ENCODE results near the gene MAP3K13. TPM values are rescaled to one million over a fixed set of nuclear protein-coding genes. Genes with fewer than 3 reads are reported as not detected.

MAP3K13 gene
- total RNA-seq, 1 donor, result 16.3 TPM

DNA sequence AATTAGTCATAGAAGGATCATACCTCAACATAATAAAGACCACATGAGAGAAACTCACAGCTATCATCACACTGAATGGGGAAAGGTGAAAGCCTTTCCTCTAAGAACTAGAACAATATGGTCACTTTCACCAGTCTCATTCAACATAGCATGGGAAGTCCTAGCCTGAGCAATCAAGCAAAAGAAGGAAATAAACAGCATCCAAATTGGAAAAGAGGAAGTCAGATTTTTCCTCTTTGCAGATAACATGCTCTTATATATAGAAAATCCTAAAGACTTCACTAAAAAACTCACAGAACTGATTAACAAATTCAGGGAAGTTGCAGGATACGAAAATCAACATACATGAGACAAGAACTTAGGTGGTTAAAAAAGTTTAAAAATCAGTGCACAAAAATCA, 24.7 kb downstream of the MAP3K13 start:
- Histone ChIP-seq H3K4me3 (ENCODE audit: insufficient read depth, low read length) (no peak overlapping the region), H3K79me2 (ENCODE audit: insufficient read depth, low read length) (no peaks in the 10 kb centered on the region), H3K9me3 (ENCODE audit: low read depth, low read length) (no peaks in the 10 kb centered on the region), H3K4me2 (ENCODE audit: insufficient read depth, low read length) (no peak overlapping the region), H3K4me1 (ENCODE audit: insufficient read depth, low read length) (no peaks in the 10 kb centered on the region), H3K27ac (ENCODE audit: low read depth, low read length) (no peak overlapping the region), H4K20me1 (ENCODE audit: insufficient read depth, low read length) (no peaks in the 10 kb centered on the region), H3K27me3 (ENCODE audit: insufficient read depth, low read length) (no peaks in the 10 kb centered on the region), H2AFZ (ENCODE audit: low read length) (no peak overlapping the region), H3K36me3 (ENCODE audit: insufficient read depth, low read length) (no peaks in the 10 kb centered on the region)
- no peak for DNase-seq (ENCODE audit: insufficient read length, low spot score, missing footprints)
- TF ChIP-seq CTCF (IDR thresholded peaks at IDR 0.05; ENCODE audit: extremely low read depth, low read depth, low read length), result no peak

GRCh38 chr3:185393055-185393454, 30.1 kb downstream of the MAP3K13 start:
- Histone ChIP-seq H2AFZ (ENCODE audit: low read length) (no peak overlapping the region), H3K36me3 (ENCODE audit: insufficient read depth, low read length) (no peaks in the 10 kb centered on the region), H3K27ac (ENCODE audit: low read depth, low read length) (no peak overlapping the region), H3K9me3 (ENCODE audit: low read depth, low read length) (no peaks in the 10 kb centered on the region), H3K79me2 (ENCODE audit: insufficient read depth, low read length) (no peaks in the 10 kb centered on the region), H4K20me1 (ENCODE audit: insufficient read depth, low read length) (no peaks in the 10 kb centered on the region), H3K27me3 (ENCODE audit: insufficient read depth, low read length) (no peaks in the 10 kb centered on the region), H3K4me2 (ENCODE audit: insufficient read depth, low read length) (no peak overlapping the region), H3K4me3 (ENCODE audit: insufficient read depth, low read length) (no peak overlapping the region), H3K4me1 (ENCODE audit: insufficient read depth, low read length) (no peaks in the 10 kb centered on the region)
- no peak for DNase-seq (ENCODE audit: insufficient read length, low spot score, missing footprints)
- no peak for TF ChIP-seq CTCF (IDR thresholded peaks at IDR 0.05; ENCODE audit: extremely low read depth, low read depth, low read length)

- Histone ChIP-seq H3K4me3 (ENCODE audit: insufficient read depth, low read length) (no peak overlapping the region), H3K4me1 (ENCODE audit: insufficient read depth, low read length) (peaks cover 5% of the 10 kb centered on the region), H3K4me2 (ENCODE audit: insufficient read depth, low read length) (no peak overlapping the region), H3K27ac (ENCODE audit: low read depth, low read length) (no peak overlapping the region), H3K27me3 (ENCODE audit: insufficient read depth, low read length) (no peaks in the 10 kb centered on the region), H3K9me3 (ENCODE audit: low read depth, low read length) (no peaks in the 10 kb centered on the region), H4K20me1 (ENCODE audit: insufficient read depth, low read length) (no peaks in the 10 kb centered on the region), H3K36me3 (ENCODE audit: insufficient read depth, low read length) (no peaks in the 10 kb centered on the region), H3K79me2 (ENCODE audit: insufficient read depth, low read length) (no peaks in the 10 kb centered on the region), H2AFZ (ENCODE audit: low read length) (no peak overlapping the region)
- DNase-seq (ENCODE audit: insufficient read length, low spot score, missing footprints), result no peak
- TF ChIP-seq CTCF (IDR thresholded peaks at IDR 0.05; ENCODE audit: extremely low read depth, low read depth, low read length), result no peak
These were observed 34.7 kb downstream of the MAP3K13 start for GRCh38 chr3:185397676-185398075.

DNA sequence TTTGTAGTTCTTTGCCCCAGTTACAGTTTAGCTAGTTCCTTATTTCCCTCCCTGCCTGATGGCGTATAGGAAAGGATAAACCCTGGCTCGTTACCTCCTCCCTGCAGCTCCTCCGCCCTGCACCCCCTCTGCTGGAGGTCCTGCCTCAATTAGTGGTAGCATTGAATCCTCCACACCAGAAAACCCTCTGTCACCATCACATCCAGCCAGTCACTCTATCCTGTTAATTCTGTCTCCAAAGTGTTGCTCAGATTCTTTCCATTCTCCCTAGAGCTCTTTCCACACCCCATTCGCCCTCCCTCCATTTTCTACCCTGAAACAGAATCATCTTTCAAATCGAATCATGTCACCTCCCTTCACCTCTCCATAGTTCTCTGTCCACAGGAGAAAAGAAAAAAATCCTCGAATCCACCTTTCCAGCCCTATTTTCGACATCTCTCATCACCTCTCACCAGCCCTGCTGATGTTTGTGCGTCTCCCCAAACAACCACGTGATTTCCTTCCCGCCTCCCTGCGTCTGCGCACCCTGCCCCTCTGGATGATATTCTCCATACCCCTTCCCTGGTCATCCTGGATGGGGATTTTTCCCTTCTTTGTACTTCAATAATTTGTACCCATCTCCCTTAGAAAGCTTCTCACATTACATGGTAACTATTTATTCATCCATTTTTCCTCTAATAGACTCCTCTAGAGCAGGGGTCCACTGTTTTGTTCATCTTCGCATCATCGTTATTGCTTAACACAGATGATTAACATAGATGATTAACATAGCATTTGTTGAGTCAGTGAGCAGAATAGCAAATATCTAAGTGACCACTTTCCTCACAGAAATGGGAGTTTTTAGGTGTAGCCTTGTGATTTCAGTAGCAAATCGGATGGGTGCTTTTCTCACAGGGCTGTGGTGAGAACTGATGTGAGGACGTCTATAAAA, 37.1 kb downstream of the MAP3K13 start:
- H3K36me3 ChIP-seq (ENCODE audit: insufficient read depth, low read length), result no peaks in the 10 kb centered on the region
- no peak for TF ChIP-seq CTCF (IDR thresholded peaks at IDR 0.05; ENCODE audit: extremely low read depth, low read depth, low read length)
- H2AFZ ChIP-seq (ENCODE audit: low read length), result no peak overlapping the region
- H3K27me3 ChIP-seq (ENCODE audit: insufficient read depth, low read length), result no peaks in the 10 kb centered on the region
- H3K4me3 ChIP-seq (ENCODE audit: insufficient read depth, low read length), result no peak overlapping the region
- H3K4me2 ChIP-seq (ENCODE audit: insufficient read depth, low read length), result no peak overlapping the region
- H3K27ac ChIP-seq (ENCODE audit: low read depth, low read length), result no peak overlapping the region
- no peak for DNase-seq (ENCODE audit: insufficient read length, low spot score, missing footprints)
- H3K4me1 ChIP-seq (ENCODE audit: insufficient read depth, low read length), result peaks cover 5% of the 10 kb centered on the region
- H3K9me3 ChIP-seq (ENCODE audit: low read depth, low read length), result no peaks in the 10 kb centered on the region
- no peaks in the 10 kb centered on the region for H3K79me2 ChIP-seq (ENCODE audit: insufficient read depth, low read length)
- no peaks in the 10 kb centered on the region for H4K20me1 ChIP-seq (ENCODE audit: insufficient read depth, low read length)

All from osteoblast (primary cell).